RCC 7860 (cell line): ENCODE measurements around the gene PGP.
"Not testable (repeated sequence)": the region's sequence is repeated elsewhere in the genome, so short reads cannot be mapped to it uniquely, and the experiment has no call there.

Source experiments
- DNase-seq: peaks from one replicate; pipeline ENCODE4 v3.0.0-alpha.2; 2015; ENCODE audit warnings: low spot score
- FAIRE-seq: peaks from 2 replicates; lab custom pipeline; 2012; peaks lifted over from hg19 to GRCh38; lab: Jason Lieb, UNC

Gene PGP

GRCh38 chr16:2204416-2205103, 10.1 kb downstream of the PGP start:
- FAIRE-seq (no peak), DNase-seq (no peak)

GRCh38 chr16:2203119-2203688, 11.4 kb downstream of the PGP start:
- FAIRE-seq, DNase-seq: not testable (repeated sequence)

GRCh38 chr16:2200313-2200712, 14.3 kb downstream of the PGP start:
- DNase-seq, result no peak
- FAIRE-seq, result no peak

- DNase-seq, result no peak
- no peak for FAIRE-seq
These were observed 15.0 kb downstream of the PGP start for GRCh38 chr16:2199621-2200139.

GRCh38 chr16:2199095-2199494, 15.5 kb downstream of the PGP start:
- DNase-seq (no peak), FAIRE-seq (no peak)

GRCh38 chr16:2198283-2198682, 16.4 kb downstream of the PGP start:
- no peak for DNase-seq
- FAIRE-seq, result no peak

- DNase-seq, result no peak
- no peak for FAIRE-seq
These were observed 16.9 kb downstream of the PGP start for GRCh38 chr16:2197765-2198164.

GRCh38 chr16:2196981-2197511, 17.6 kb downstream of the PGP start:
- DNase-seq (no peak), FAIRE-seq (no peak)

- DNase-seq (no peak), FAIRE-seq (no peak)
These were observed 18.3 kb downstream of the PGP start, which contains the start of gene CASKIN1 for GRCh38 chr16:2196162-2196980. CASKIN1 (minus strand) TSS chr16:2196605; CDS start chr16:2196432, 173 bp downstream.

- FAIRE-seq (no peak), DNase-seq (no peak)
These were observed 19.1 kb downstream of the PGP start for GRCh38 chr16:2195322-2196161.

GRCh38 chr16:2194852-2195321, 19.8 kb downstream of the PGP start:
- DNase-seq (peak; percentile 57), FAIRE-seq (no peak)

GRCh38 chr16:2194166-2194834, 20.3 kb downstream of the PGP start:
- peak; percentile 45 for DNase-seq
- no peak for FAIRE-seq

GRCh38 chr16:2191446-2191706, 23.3 kb downstream of the PGP start:
- DNase-seq (no peak), FAIRE-seq (no peak)

- DNase-seq, result no peak
- FAIRE-seq, result no peak
These were observed 23.8 kb downstream of the PGP start for GRCh38 chr16:2190659-2191445.

- FAIRE-seq (no peak), DNase-seq (no peak)
These were observed 24.5 kb downstream of the PGP start for GRCh38 chr16:2190002-2190658.

GRCh38 chr16:2189252-2189893, 25.3 kb downstream of the PGP start:
- FAIRE-seq (no peak), DNase-seq (no peak)

- FAIRE-seq, result no peak
These were observed 26.2 kb downstream of the PGP start for GRCh38 chr16:2188395-2188794.

GRCh38 chr16:2187212-2187611, 27.4 kb downstream of the PGP start:
- no peak for DNase-seq
- no peak for FAIRE-seq

More at GRCh38 chr16:2188395-2188794, 26.2 kb downstream of the PGP start:
- no peak for DNase-seq
